H9 (cell line): Measurements from ENCODE around the gene COPB2. TPM values are rescaled to one million over a fixed set of nuclear protein-coding genes. Genes with fewer than 3 reads are reported as not detected.
"Not testable (repeated sequence)": the region's sequence is repeated elsewhere in the genome, so short reads cannot be mapped to it uniquely, and the experiment has no call there.

Experiments
- DNase-seq: peaks from one replicate; pipeline ENCODE4 v3.0.0-alpha.2; 2017
- H2AFZ ChIP-seq: one replicate; pipeline ENCODE4 v1.6.1; 2013; ENCODE audit warnings: mild to moderate bottlenecking, low read length, control low read depth, moderate library complexity
- H2AK5ac ChIP-seq: 2 replicates; pipeline ENCODE4 v1.6.1; 2013; ENCODE audit warnings: low read length, control low read depth, mixed read lengths; ENCODE audit not compliant: insufficient read length
- H2BK120ac ChIP-seq: one replicate; pipeline ENCODE4 v1.6.1; 2013; ENCODE audit warnings: low read depth, mild to moderate bottlenecking, low read length, control low read depth, inconsistent platforms; ENCODE audit not compliant: poor library complexity, severe bottlenecking
- H2BK12ac ChIP-seq: 2 replicates; pipeline ENCODE4 v1.6.1; 2013; ENCODE audit warnings: low read length, control low read depth, mixed read lengths, low read depth; ENCODE audit not compliant: insufficient read length
- H2BK15ac ChIP-seq: 2 replicates; pipeline ENCODE4 v1.6.1; 2013; ENCODE audit warnings: low read depth, low read length, control low read depth
- H2BK20ac ChIP-seq: one replicate; pipeline ENCODE4 v1.6.1; 2013; ENCODE audit warnings: low read depth, mild to moderate bottlenecking, low read length, control low read depth, inconsistent platforms; ENCODE audit not compliant: poor library complexity, severe bottlenecking
- H2BK5ac ChIP-seq: 2 replicates; pipeline ENCODE4 v1.6.1; 2013; ENCODE audit warnings: low read length, control low read depth, mixed read lengths; ENCODE audit not compliant: insufficient read length
- H3K14ac ChIP-seq: 2 replicates; pipeline ENCODE4 v1.6.1; 2013; ENCODE audit warnings: low read length, control low read depth; ENCODE audit not compliant: insufficient read depth
- H3K18ac ChIP-seq: 2 replicates; pipeline ENCODE4 v1.6.1; 2013; ENCODE audit warnings: low read depth, mild to moderate bottlenecking, mixed read lengths, low read length, control low read depth; ENCODE audit not compliant: insufficient read length
- H3K23ac ChIP-seq: 2 replicates; pipeline ENCODE4 v1.6.1; 2013; ENCODE audit warnings: low read length, control low read depth, mixed read lengths, low read depth; ENCODE audit not compliant: insufficient read length
- H3K23me2 ChIP-seq: 2 replicates; pipeline ENCODE4 v1.6.1; 2013; ENCODE audit warnings: low read depth, mild to moderate bottlenecking, mixed read lengths, low read length, control low read depth; ENCODE audit not compliant: insufficient read length, poor library complexity, severe bottlenecking
- H3K27ac ChIP-seq: 2 replicates; pipeline ENCODE4 v1.5.1; 2013; ENCODE audit warnings: low read length, control low read depth, mixed read lengths, low read depth; ENCODE audit not compliant: insufficient read length
- H3K27me3 ChIP-seq: 2 replicates; pipeline ENCODE4 v1.6.1; 2013; ENCODE audit warnings: low read length, control low read depth, inconsistent platforms; ENCODE audit not compliant: insufficient read depth
- H3K4ac ChIP-seq: 2 replicates; pipeline ENCODE4 v1.6.1; 2013; ENCODE audit warnings: low read depth, mild to moderate bottlenecking, control low read depth, inconsistent platforms, low read length, moderate library complexity
- H3K4me1 ChIP-seq: 2 replicates; pipeline ENCODE4 v1.6.1; 2013; ENCODE audit warnings: low read length, control low read depth, inconsistent platforms; ENCODE audit not compliant: insufficient read depth
- H3K4me2 ChIP-seq: 2 replicates; pipeline ENCODE4 v1.6.1; 2013; ENCODE audit warnings: low read length, control low read depth, mixed read lengths; ENCODE audit not compliant: insufficient read length, insufficient read depth
- H3K56ac ChIP-seq: 2 replicates; pipeline ENCODE4 v1.6.1; 2013; ENCODE audit warnings: low read depth, mild to moderate bottlenecking, mixed read lengths, low read length, control low read depth; ENCODE audit not compliant: insufficient read length
- H3K79me1 ChIP-seq: 2 replicates; pipeline ENCODE4 v1.6.1; 2013; ENCODE audit warnings: low read depth, mild to moderate bottlenecking, moderate library complexity, low read length, control low read depth, inconsistent platforms; ENCODE audit not compliant: insufficient read depth, poor library complexity, severe bottlenecking
- H3K79me2 ChIP-seq: 2 replicates; pipeline ENCODE4 v1.6.1; 2013; ENCODE audit warnings: low read length, control low read depth, inconsistent platforms; ENCODE audit not compliant: insufficient read depth
- H3K9ac ChIP-seq: 2 replicates; pipeline ENCODE4 v1.6.1; 2013; ENCODE audit warnings: low read length, control low read depth, mixed read lengths; ENCODE audit not compliant: insufficient read length; ENCODE audit errors: extremely low read depth
- H3K9me3 ChIP-seq: one replicate; pipeline ENCODE4 v1.6.1; 2013; ENCODE audit warnings: low read depth, low read length, inconsistent platforms; ENCODE audit not compliant: control insufficient read depth
- H3T11ph ChIP-seq: one replicate; pipeline ENCODE4 v1.6.1; 2013; ENCODE audit warnings: mild to moderate bottlenecking, low read length, control low read depth, inconsistent platforms
- H4K20me1 ChIP-seq: one replicate; pipeline ENCODE4 v1.6.1; 2013; ENCODE audit not compliant: control insufficient read depth, insufficient read length, insufficient read depth
- H4K5ac ChIP-seq: 2 replicates; pipeline ENCODE4 v1.6.1; 2013; ENCODE audit warnings: low read depth, mild to moderate bottlenecking, mixed read lengths, low read length, control low read depth; ENCODE audit not compliant: insufficient read length
- H4K8ac ChIP-seq: replicated peaks from 2 replicates; pipeline ENCODE4 v1.6.1; 2013; ENCODE audit warnings: low read length, control low read depth, mixed read lengths, low read depth; ENCODE audit not compliant: insufficient read length
- H4K91ac ChIP-seq: 2 replicates; pipeline ENCODE4 v1.6.1; 2013; ENCODE audit warnings: low read depth, mild to moderate bottlenecking, moderate library complexity, mixed read lengths, low read length, control low read depth; ENCODE audit not compliant: insufficient read length
- H3K27ac Mint-ChIP-seq, 3 experiments: 2 replicates in 2 of 3; 3 replicates in 1 of 3; pipeline ENCODE4 v1.8.0; 2020 to 2021; ENCODE audit warnings: mixed read lengths in 3 of 3, mild to moderate bottlenecking in 1 of 3, moderate library complexity in 1 of 3
- H3K27me3 Mint-ChIP-seq: 2 replicates; pipeline ENCODE4 v1.8.0; 2021; ENCODE audit warnings: low read depth, mild to moderate bottlenecking, moderate library complexity, mixed read lengths
- H3K36me3 Mint-ChIP-seq, 3 experiments: 2 replicates in 2 of 3; 3 replicates in 1 of 3; pipeline ENCODE4 v1.8.0; 2020 to 2021; ENCODE audit warnings: low read depth in 3 of 3, mixed read lengths in 3 of 3; ENCODE audit not compliant: insufficient read depth in 1 of 3
- H3K4me1 Mint-ChIP-seq, 2 experiments: 2 replicates each; pipeline ENCODE4 v1.8.0; 2020; ENCODE audit warnings: mixed read lengths in 2 of 2
- H3K4me3 Mint-ChIP-seq, 2 experiments: 2 replicates in 1 of 2; 3 replicates in 1 of 2; pipeline ENCODE4 v1.8.0; 2020 to 2021; ENCODE audit warnings: mild to moderate bottlenecking in 2 of 2, mixed read lengths in 2 of 2, moderate library complexity in 1 of 2
- H3K9me3 Mint-ChIP-seq, 2 experiments: 2 replicates in 1 of 2; 3 replicates in 1 of 2; pipeline ENCODE4 v1.8.0; 2020; ENCODE audit warnings: mild to moderate bottlenecking in 2 of 2, mixed read lengths in 2 of 2, moderate library complexity in 1 of 2
- WGBS: extraction: QIAGEN DNeasy Blood & Tissue Kit; methylation state at CpG from one replicate; pipeline ENCODE4 v1.1.7; 2013; ENCODE audit warnings: missing lambda C conversion rate, low lambda C conversion rate, mixed read lengths; ENCODE audit not compliant: insufficient read length; ENCODE audit errors: extremely low coverage; 5-methylcytosine and 5-hydroxymethylcytosine counted together
- total RNA-seq: library from RNA; stranded (reverse); gene quantifications from 2 replicates; pipeline ENCODE4 v1.2.1, GENCODE V29; 2021

The COPB2 gene
- total RNA-seq, 1 experiment from 2014 or later = 121 TPM

GRCh38 chr3:139401155-139401554, 11.7 kb upstream of the COPB2 start:
- not testable (repeated sequence) for H2BK15ac ChIP-seq, H3K14ac ChIP-seq, H3K27me3 Mint-ChIP-seq, H2BK20ac ChIP-seq, H3K23me2 ChIP-seq, H4K8ac ChIP-seq, H3K27me3 ChIP-seq, H3K4ac ChIP-seq, H2BK12ac ChIP-seq, H3K4me1 Mint-ChIP-seq, H3K4me2 ChIP-seq, H3K79me2 ChIP-seq, H3T11ph ChIP-seq, H3K79me1 ChIP-seq, H4K20me1 ChIP-seq, H4K91ac ChIP-seq, H3K4me3 Mint-ChIP-seq, H3K23ac ChIP-seq, H3K9ac ChIP-seq, H2BK5ac ChIP-seq, H3K9me3 ChIP-seq, H3K18ac ChIP-seq, H3K27ac ChIP-seq, H2AK5ac ChIP-seq, H3K4me1 ChIP-seq, H3K56ac ChIP-seq, H2AFZ ChIP-seq, H2BK120ac ChIP-seq, H4K5ac ChIP-seq, H3K27ac Mint-ChIP-seq, DNase-seq
- Mint-ChIP-seq H3K36me3 (peaks cover 26 to 34% (median 31%) of the 10 kb centered on the region in 3 experiments), H3K9me3 (peaks cover 42 to 50% of the 10 kb centered on the region in 2 experiments)
- no CpG with 5 or more reads among the region's 2 CpGs for WGBS
